HT1080 (cell line): ENCODE data around the gene STK32A. TPM values are rescaled to one million over a fixed set of nuclear protein-coding genes. Genes with fewer than 3 reads are reported as not detected.

Source experiments
- DNase-seq: peaks from one replicate; pipeline ENCODE4 v3.0.0-alpha.2; 2015; ENCODE audit warnings: low read depth
- total RNA-seq: library from RNA; depleted of rRNA; stranded (reverse); fragments of >200 nt; shearing (Covaris generic); gene quantifications from 2 replicates; pipeline ENCODE4 v1.2.3, GENCODE V29; 2014

Gene STK32A
- total RNA-seq, 1 experiment from 2014 or later = 0.39 TPM

GRCh38 chr5:147388184-147389108 lies 153.6 kb downstream of the STK32A start:
- peak; percentile 7 for DNase-seq

DNA sequence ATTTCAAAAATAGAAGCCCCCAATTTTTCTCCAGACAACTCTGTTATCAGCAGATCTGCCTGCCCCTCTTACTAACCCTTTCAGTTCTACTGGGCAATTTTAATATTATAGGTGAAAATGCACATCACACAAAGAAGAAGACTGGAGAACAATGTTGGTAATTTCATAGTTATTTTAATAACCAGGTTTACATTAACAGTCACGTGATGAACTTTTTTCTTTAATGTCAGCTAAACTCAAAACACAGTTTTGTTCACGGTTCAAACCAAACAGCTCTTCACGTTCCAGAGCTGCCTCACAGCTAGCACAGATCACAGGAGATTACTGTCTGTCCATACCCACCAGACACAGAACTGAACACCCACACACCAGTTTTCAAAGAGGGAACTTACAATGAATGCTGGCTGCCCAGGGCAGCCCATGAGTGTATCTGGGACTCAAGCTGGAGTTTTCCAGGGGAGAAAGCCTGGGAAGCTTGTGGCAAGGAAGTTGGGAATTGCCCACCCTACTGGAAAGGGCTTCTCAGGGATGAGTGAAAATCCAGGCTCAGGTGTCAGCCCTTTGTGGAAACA lies 155.9 kb downstream of the STK32A start:
- DNase-seq = no peak

DNA sequence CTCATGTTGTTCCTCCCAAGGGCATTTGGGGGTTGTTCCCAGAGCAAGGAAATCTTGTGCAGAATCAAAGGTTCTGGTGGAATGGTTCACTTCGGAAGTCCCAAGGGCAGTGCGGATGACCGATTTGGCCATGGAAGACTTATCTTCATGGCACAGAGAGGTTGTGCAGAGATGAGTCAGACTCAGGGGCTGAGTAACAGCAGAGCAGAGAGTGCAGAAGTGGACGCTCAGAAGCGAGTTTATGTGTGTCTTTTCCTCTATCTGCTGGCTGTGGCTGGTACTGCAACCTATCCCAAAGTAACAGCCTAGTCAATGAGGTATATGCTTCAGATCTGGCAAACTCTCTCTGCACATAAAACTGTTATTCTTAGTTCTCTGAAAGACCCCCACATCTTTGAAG lies 157.0 kb downstream of the STK32A start:
- DNase-seq = peak; percentile 77

- no peak for DNase-seq
Observed at GRCh38 chr5:147393874-147394672, 159.2 kb downstream of the STK32A start.

DNA sequence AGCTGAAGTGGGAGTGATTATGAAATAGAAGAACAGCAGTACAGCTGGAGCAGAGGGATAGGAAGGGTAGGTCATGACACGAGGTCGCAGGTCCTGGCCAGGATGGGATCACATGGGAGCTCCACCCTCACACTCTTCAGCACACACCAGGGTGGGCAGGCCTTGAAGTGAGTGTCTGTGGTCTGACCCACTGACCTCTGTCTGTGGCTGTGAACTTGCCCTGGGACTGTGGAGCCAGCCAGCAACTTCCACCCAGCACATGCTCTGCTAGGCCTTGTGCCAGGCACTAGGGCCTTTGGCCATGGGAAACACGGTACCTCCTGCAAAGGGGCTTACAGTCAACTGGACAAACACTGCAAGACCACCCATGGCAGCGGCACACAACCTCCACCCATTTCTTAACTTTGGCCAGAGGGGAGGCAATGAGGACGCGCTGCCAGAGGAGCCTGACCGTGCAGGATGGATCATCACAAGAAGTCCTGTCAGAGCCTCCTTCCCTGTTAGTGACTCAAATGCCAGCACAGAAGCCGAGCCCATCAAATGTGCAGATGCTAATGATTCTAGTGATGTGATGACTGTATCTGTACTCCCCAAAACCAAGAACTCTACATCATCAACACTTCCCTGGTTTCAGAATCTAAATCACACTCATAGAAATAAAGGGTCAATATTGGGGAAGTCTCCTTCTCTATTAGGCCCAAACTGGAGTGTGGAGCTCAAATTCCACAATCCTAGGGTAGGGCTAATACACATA lies 161.4 kb downstream of the STK32A start:
- no peak for DNase-seq

GRCh38 chr5:147397616-147398015 lies 162.8 kb downstream of the STK32A start:
- DNase-seq = no peak

GRCh38 chr5:147398860-147399259 lies 164.0 kb downstream of the STK32A start:
- DNase-seq = no peak

DNA sequence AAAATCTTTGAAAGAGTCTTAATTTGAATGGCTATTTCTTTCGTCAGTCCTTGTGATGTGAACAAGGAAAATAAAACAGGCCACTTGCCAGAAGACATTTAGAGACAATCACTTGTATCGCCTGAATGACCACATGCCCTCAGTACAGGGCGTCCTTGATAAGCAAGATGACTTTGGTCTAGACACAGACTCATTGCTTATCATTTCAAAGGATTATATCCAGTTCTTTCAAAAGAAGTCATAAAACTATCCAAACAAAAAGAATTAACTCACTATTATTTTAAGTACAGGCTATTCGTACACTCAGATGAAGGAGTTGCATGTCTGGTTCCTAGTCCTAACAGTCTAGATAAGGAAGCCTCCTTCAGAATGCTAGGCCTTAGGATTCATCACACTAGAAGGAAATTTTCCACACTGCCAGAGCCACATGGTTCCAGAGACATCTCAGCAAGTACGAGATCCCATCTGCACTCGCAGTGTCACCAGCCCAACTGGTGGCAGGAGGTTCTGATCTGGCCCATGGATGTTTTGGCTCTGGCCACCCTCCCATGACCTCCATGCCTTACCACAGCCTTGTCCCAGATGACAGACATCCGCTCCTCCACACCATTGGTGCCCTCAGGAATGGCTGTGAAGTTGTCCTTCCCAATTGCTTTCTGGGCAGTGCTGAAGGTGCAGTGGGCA lies 165.4 kb downstream of the STK32A start:
- DNase-seq = no peak

GRCh38 chr5:147400881-147401280 lies 166.1 kb downstream of the STK32A start:
- no peak for DNase-seq

DNA sequence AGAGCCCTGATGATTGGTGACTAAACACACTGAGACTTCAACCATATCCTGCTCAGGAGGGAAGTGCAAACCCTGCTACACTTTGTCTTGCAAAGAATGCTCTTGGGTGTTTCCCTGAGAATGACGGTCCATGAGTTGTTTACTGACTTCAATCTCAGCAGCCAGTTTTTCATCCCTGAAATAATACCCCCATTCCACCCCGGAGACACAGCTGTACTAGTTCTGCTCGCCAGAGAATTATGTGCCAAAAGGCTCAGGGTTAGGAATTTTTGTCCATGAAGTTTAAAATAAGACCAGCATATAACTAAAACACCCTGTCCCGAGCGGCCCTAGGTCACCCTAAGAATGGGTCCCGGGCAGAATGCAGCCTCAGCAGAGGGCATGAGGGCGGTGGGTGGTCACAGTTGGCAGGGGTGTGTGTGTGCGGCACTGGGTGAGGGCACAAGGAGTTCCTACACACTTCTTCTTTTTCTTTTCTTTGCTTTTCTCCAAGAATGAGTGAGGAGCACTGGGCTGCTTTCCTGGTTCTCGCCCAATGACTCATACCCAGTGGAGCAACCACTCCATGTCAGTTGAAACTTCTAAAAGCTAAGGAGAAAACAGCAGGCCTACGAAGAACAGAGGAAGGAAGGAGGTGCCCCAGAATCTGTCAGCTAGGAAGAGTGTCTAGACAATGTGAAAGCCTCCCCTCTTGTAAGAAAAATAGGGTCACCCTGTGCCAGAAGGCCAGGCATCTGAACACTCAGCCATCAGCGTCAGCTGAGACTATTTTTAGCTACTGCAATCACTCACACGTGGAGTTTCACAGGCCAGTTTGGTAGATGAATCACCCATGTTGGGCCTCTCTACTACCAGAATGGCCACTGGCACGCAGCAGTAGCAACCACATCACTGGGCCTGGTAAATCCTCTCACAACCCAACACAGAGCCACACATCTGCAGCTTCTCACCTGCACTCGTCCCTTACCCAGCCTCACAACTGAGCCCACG lies 169.1 kb downstream of the STK32A start:
- DNase-seq = peak; percentile 94

GRCh38 chr5:147404706-147405105 lies 169.9 kb downstream of the STK32A start:
- DNase-seq = no peak

DNA sequence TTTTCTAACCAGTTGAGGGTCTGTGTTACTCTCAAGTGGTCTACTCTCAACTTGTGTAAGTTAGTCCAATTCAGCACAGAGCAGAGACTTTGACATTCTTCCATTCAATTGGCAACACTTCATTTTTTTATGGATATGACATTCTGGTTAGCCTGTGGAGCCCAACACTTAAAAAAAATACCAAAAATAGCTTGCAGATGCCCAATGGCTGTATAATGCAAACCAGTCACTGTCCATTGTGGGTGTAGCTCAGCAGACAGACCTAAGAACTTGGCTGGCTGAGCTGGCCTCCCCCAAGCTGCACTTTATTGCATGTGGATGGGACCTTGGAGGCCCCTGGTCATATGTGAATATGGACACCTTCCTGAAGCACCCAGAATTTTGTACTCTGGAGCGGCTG lies 171.8 kb downstream of the STK32A start:
- DNase-seq = no peak

DNA sequence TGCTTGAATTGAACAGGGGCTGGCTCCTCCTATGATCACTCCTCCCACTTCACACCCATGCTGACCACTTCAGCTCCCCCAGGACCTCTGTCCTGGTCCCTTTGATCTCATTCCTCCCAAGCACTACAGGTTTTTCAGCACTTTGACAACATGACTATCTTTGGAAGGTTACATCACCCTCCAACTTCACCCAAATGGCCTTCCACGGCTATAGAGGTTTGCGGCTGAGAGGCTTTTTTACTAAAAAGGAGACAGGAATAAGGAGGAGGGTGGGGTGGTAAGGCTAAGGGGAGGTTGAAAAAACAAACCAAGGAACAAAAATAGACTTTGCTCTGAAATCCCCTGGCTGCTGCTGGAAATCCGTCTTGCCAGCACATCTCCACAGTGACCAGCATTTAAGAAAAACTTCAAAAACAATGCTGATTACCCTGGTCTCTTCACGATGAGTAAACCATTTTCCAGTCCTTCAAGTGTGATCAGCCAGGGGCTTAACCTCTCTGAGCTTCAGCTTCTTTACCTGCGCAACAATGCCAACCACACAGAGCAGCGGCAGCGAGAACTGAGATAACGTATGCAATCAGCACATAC lies 172.4 kb downstream of the STK32A start:
- no peak for DNase-seq

- DNase-seq = no peak
Observed at GRCh38 chr5:147408980-147409379, 174.2 kb downstream of the STK32A start.

- no peak for DNase-seq
Observed at GRCh38 chr5:147410496-147411358, 175.9 kb downstream of the STK32A start.

- DNase-seq = no peak
Observed at GRCh38 chr5:147411359-147412319, 176.8 kb downstream of the STK32A start.

DNA sequence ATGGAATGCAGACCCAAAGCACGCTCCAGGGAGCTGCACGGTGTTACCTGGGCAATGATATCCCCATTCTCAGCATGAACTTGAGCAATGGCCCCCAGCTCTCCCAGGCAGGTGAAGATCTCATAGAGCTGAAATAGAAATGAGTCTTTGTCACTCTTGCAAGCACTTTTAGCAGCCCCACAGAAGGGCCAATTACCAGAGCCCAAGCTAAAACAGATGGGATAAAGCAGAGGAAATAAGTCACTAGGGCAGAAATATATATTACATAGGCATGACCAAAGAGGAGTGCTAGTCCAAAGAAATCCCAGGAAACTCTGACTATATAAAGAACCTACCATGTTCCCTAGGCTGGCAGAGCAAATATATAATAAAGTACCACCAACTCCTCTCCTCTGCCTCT lies 177.7 kb downstream of the STK32A start:
- no peak for DNase-seq
